GM18526 (cell line): ENCODE results near the gene UQCR11.
A peak's percentile ranks its signal among the peaks of the same experiment; 100 is the strongest.

ENCODE experiments used
- POLR2A ChIP-seq: IDR thresholded peaks from 3 replicates; pipeline ENCODE4 v1.6.1; 2011; ENCODE audit not compliant: insufficient read length; ENCODE audit errors: extremely low read depth

The UQCR11 gene

DNA sequence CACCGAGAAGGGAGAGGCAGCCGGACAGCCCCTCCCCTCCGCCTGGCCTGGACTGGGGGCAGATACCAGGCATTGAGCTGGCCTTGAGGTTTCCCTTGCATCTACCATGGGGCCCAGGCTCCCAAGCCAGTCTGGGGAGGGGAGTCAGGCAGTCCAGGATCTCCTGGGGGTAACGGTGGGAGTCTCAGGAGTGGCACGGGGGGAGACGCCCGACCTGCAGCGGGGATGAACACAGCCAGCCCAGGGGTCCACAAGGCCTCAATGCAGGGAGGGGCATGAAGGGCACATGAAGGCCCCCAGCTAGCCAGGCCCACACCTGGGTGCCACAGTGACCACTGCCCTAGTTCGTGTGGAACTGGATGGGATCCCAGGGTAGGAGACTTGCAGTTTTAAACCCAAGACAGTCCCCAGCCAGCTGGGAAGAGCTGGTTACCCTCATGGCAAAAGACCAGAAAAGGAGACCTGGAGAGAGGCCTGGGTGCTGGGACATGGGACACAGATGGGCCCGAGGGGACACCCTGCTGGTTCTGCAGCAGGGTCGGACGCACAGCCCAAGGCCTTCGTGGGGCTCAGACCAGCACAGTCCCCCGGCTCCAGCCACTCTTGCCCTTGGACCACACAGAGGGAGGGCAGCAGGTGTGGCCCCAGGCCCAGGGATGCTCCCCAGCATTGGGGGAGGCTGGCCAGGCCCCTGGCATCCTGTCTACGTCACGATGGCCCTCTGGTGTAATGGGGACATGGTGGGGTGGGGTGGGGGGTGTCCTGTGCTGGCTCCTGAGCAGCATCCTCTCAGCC, 4.6 kb upstream of the UQCR11 start:
- no peak for TF ChIP-seq POLR2A

DNA sequence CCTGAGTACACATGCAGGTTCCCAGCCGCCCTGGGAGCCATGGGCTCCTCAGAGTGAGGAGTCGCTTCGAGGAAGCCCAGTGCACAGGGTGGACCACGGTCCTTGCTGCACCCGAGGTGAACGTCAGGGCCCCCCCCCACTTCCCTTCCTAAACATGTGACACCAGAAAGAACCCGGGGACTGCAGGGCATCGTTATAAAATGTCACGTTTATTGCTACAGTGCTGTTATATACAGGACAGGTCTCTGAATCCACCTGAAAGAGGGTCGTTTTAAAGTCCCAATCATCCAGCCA, 3.8 kb upstream of the UQCR11 start:
- TF ChIP-seq POLR2A = no peak

DNA sequence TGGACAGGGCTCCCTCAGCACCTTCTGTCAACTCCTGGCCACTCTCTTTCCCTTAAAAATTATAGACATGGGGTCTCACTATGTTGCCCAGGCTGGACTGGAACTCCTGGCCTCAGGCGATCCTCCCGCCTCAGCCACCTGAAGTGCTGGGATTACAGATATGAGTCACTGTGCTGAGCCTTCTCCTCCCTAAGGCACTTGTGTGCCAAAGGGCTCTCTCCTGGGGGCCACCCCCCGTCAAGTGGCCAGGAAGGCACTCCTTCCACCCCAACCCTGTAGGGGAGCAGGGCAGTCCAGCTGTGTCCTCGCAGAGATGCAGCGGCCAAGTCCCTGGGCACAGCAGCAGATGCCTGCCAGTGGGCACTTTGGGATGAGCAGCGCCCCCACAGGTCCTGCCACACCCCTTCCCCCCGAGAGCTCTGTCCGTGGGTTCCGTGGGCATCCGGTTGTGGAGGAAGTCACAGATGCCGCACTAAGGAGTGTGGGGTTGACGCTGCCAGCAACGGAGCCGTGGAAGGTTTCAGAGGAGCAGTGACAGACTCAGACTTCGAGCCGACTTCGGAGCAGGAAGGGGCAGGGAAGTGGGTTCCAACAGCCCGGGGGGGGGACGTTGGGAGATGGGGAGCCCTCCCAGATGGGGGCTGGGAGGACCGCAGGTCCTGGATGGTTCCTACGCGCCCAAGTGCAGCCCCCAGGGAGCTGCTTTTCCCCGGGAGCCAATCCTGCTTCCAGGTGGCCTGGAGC, 3.3 kb upstream of the UQCR11 start:
- TF ChIP-seq POLR2A = no peak

DNA sequence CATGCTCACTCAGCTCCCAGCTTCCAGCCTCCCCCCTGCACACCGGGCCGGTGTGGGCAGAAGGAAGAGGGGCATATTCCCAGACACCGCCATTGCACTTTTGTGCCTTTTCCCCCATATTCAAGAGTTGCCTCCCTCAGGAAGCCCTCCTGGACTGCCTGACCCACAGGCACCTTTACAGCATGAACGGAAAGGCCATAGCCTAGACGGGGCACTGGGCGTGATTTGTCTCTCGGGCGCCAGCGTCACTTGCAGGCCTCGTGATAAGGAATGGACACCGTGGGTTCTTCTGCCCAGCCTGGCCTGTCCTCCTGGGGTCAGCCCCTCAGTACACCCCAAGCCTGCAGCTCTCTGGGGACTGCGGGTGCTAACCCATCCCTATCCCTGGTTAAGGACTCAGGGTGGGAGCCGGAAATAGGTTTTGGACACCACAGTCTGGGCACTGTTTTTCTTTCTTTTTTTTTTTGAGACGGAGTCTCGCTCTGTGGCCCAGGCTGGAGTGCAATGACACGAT, 933 bp upstream of the UQCR11 start:
- no peak for TF ChIP-seq POLR2A

DNA sequence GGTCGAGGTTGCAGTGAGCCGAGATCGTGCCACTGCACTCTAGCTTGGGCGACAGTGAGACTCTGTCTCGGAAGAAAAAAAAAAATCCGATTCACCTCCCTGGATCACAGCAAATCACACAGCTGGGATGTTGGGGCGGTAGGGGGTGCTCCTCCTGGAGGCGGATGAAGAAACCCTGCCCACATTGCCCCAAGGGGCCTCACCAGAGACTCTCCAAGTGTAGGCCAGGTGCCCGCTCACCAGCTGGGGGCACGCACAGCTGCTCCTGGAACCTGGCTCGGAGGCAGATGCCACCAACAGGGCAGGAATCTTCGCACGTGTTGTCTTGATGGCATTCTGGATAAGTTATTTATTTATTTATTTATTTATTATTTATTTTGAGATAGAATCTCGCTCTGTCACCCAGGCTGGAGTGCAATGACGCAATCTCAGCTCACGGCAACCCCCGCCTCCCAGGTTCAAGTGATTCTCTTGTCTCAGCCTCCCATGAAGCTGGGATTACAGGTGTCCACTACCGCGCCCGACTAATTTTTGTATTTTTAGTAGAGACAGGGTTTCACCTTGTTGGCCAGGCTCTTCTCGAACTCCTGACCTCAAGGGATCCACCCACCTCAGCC, 3.1 kb downstream of the UQCR11 start:
- no peak for TF ChIP-seq POLR2A

DNA sequence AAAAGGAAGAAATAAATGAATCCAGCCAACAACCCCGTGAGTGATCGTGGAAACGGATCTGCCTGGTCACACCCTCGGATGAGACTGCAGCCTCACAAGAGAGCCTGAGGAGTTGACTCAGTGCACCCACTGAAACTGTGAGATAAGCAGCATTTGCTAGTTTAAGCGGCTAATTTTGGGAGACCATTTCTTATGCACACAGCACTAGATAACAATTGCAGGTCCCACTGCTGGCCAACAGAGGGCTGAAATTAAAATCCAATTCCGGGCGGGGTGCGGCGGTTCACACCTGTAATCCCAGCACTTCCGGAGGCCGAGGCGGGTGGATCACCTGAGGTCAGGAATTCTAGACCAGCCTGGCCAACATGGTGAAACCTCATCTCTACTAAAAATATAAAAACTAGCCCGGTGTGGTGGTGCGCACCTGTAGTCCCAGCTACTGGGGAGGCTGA, 3.6 kb downstream of the UQCR11 start:
- TF ChIP-seq POLR2A = no peak

DNA sequence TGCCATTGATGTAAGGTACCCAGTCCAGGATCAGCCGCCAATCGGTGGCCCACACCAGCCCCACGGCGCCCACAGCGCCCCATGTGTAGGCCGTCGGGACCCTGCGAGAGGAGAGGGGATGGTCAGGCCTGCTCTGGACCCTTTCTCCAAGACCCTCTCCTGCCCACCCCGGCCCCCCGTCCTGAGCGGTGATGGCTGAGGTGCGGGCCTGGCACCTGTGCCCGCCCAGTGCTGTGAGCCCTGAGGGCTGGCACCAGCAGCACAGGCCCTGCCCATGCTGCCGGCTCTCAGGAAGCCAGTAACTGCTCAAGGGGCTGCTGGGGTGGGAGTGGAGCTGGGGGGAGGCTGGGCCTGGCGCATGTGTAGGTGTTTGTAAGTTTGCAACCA, 5.8 kb downstream of the UQCR11 start:
- no peak for TF ChIP-seq POLR2A

DNA sequence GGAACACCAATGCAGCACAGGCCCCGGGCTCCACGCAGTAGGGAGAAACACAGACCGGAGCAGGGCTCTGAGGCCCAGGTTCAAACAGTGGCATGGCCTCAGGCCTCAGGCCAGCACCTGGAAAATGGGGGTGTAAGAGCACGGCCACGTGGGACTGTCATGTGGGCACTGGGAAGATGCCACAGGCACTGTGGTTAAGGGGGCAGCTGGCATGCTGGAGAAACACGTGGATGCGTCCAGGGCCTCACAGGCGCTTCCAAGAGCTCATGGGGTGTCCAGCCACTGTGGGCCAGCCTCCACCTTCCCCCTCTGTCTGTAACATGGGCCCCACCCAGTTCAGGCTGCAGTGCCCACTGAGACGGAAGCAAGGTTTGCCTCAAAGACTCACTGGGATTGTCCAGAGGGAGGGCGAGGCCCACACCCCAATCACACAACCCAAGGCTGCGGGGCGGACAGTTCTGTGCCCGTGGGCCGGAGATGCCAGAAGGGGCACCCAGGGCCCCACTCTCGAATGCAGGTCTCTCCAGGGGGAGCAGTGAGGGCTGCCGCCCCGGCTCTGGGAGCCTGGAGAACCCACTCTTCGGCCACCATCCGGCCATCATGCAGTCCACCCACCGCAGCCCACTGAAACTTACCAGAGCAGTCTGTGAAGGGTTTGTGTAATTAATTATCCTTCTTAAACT, 6.3 kb downstream of the UQCR11 start:
- TF ChIP-seq POLR2A = no peak

DNA sequence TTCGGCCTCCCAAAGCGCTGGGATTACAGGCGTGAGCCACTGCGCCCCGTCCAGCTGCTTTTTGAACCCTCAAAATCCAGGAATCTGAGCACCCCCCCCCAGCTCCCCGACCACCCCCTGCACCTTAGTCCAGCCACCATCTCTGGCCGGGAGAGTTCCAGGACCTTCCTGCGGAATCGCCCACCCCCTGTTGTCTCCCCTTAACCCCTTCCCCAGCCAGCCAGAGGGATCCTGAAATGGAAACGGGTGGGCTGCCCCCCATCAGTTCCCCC, 11.8 kb downstream of the UQCR11 start:
- no peak for TF ChIP-seq POLR2A

DNA sequence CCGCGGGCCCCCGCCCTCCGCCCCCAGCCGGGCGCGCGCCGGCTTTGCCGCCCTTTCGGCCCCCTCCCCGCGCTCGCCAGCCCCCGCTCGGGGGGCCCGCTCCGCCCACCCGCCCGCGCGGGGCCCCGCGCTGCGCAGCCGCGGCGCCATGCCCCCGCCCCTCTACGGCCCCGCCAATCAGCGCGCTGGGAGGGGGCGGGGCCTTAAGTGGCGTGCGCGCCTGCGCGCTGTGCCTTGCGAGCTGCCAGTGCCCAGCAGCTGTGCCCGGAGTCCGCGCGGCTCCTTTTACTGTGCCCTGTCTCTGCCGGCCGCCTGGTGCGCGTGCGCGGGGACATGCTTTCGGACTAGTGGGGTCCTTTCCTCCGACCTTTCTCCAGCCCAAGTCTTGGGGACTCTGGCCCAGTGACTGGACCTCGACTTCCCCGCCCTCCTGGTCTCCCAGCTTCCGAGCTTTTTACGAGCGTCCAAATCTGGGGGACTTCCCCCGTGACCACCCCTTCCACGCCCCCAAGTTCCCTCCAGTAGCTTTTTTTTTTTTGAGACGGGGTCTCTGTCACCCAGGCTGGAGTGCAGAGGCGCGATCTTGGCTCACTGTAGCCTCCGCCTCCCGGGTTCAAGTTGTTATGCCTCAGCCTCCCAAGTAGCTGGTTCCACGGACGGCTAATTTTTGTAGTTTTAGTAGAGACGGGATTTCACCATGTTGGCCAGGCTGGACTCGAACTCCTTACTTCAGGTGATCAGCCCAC, 12.3 kb downstream of the UQCR11 start, which contains the start of gene MBD3:
MBD3 (minus strand) TSS at position 111 of the 746 bp plus-strand sequence. CDS start 234 bp downstream, outside the sequence.
- TF ChIP-seq POLR2A = peak; percentile 76

DNA sequence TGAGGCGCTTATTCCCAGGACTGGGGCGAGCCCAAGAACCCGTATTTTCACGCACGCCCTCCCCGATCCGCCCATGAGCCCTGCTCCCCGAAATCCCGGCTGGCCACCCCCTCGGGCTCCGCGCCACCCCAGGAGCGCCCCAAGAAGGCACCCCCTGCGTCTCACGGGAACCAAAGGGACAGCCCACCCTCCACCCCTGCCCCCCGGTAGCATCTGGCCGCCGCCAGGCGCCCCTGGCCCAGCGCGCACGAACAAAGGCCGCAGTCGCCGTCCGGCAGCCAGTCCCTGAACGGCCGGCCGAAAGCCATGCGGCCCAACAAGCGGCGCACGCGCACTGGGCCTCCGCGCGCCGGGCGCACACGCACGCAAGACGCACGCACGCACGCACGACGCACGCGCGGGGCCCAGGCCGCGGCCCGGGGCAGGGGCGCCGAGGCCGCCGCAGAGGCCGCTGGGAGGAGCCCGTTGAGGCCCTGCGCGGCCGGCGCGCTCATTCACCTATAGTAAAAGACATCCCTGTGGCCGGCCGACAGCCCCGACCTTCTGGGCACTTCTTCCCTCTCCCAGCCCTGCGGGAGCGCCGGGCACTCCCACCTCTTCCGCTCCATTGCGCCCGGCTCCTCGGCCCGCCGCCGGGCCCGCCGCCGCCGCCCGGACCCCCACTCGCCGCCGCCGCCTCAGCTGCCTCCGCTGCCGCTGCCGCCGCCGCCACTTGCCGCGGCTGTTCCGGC, 13.1 kb downstream of the UQCR11 start:
- peak; percentile 91 for TF ChIP-seq POLR2A

DNA sequence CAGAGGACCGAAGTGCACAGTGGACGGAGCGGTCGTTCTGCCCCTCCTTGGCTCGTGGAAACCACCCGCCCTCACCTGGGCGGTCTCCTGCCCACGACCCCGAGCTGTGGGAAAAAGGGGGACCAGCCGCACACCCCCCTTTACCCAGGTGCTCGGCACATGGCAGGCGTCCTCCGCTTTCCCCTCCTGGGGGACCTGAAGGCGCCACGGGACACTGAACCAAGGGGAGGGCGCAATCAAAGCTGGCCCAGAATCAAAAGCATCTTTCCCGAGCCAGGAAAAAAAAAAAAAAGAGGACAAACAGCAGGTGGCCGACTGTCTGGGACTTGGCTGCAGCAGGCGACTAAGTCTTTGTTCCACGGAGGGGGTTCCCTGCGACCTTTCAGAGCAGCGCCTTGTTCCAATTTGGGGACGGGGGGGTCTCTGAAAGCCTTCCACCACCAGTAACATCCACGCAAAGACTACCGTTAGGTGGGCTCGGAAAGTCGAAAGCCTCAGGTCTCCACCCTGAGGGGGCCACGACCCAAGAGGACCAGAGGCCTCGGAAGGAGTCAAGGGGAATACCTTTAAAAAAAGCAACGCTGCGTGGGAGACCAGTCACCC, 13.7 kb downstream of the UQCR11 start:
- TF ChIP-seq POLR2A = no peak

DNA sequence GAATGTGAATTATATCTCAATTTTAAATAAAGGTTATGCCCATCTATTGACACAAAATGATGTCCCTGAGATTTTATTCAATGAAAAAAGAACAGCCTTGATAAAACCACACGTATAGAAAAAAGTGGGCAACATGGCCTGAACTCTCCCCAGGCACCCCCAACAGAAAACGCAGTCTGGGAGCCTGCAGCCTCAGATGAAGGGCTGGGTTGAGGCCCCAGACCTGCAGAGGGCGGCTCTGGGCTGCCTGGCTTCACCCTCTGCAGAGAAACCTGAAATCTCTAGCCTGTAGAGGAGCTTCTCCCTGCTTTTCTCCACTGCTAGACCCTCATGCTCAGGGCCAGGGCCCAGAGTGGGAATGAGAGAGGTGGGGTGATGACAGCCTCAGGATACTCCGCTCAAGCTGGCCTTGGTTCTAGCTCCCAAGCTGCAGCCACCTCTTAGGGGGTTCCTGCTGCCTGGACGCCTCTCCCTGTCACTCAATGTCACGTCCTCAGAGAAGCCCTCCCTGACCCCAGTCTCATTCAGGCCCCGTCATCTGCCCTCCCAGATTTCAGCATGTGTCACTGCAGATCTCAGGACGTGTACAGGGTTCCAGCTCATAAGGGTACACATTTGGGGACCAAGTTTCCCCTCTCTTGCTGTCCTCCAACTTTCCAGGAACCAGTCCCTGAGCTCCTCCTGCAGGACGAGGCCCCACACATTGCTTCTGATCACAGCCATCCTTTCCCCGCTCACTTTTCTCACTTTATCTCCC, 14.4 kb downstream of the UQCR11 start:
- peak; percentile 26 for TF ChIP-seq POLR2A

DNA sequence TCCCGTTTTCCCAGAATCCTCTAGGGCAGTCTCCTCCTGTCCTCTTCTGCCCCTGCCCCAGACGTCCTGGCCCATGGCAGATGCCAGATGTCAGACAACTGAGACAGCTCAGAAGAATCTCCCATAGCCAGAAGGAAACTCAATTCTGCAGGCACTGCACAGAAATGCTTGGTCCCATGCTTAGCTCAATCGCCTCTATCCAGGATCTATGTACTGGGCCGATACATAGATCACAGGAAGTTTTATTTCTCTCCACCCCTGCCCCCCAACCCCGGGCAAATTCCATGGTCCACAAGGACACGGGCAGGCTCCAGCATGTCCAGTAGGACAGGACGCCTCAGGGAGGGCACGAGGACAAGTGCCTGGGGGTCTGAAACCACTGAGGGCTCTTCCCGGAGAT, 17.4 kb downstream of the UQCR11 start:
- no peak for TF ChIP-seq POLR2A

DNA sequence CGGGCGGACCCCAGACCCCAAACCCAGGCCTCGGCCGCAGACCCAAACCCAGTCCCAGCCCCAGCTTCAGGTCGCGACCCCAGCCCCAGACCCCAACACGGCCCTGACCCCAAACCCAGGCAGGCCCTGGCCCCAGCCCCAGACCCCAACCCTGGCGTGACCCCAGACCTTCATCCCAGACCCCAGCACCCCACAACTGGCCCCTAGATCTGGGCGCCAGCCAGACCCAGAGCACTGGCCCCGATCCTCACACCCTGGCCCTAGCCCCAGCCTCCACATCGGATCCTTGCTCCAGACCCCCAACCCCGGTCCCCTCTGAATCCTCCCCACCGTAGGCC, 20.1 kb downstream of the UQCR11 start:
- no peak for TF ChIP-seq POLR2A
